Measurements from ENCODE around the gene PHC2.

DNA sequence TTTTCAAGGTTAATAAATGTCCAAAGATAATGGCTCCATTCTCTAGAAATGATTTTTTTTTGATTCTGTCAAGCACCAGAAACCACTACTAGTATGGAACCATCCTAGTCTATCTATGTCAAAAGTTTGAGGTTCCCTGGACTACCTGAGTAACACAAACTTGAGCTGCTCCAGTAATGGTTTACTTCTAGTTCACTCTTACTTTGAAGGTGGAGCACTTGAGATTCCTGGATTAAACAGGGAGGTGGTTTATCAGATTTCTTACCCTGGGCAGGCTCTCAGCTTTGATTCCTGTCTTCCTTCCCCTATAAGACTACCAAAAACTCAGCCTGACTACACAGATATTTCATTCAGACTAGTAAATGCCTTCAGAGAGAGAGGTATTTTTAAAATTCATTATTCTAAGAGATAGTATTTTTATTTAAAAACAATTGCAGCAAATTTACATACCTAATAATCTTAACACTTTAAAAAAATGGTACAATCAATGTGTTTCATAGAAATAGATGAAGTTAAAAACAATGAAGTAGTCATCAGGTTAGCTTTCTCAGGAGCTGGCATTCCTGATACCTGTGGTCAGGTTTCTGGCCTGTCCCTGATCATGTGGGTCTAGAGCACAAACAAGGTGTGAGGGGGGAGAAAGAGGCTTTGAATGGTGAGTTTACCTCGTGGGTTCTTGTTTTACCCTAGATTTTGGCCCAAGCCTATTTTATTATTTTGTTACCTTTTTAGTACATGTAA lies 23.4 kb downstream of the PHC2 start:
- no peak for TF ChIP-seq POLR2A (IDR thresholded peaks at IDR 0.05)
- TF ChIP-seq, protein P1, sequence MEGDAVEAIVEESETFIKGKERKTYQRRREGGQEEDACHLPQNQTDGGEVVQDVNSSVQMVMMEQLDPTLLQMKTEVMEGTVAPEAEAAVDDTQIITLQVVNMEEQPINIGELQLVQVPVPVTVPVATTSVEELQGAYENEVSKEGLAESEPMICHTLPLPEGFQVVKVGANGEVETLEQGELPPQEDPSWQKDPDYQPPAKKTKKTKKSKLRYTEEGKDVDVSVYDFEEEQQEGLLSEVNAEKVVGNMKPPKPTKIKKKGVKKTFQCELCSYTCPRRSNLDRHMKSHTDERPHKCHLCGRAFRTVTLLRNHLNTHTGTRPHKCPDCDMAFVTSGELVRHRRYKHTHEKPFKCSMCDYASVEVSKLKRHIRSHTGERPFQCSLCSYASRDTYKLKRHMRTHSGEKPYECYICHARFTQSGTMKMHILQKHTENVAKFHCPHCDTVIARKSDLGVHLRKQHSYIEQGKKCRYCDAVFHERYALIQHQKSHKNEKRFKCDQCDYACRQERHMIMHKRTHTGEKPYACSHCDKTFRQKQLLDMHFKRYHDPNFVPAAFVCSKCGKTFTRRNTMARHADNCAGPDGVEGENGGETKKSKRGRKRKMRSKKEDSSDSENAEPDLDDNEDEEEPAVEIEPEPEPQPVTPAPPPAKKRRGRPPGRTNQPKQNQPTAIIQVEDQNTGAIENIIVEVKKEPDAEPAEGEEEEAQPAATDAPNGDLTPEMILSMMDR (IDR thresholded peaks at IDR 0.05): no peak
